ENCODE results near the gene CDC42EP5. TPM values are rescaled to one million over a fixed set of nuclear protein-coding genes. Genes with fewer than 3 reads are reported as not detected.
"Not testable (repeated sequence)": the region's sequence is repeated elsewhere in the genome, so short reads cannot be mapped to it uniquely, and the experiment has no call there.

Gene CDC42EP5
- polyA plus RNA-seq, 1 donor: 32.7 TPM

DNA sequence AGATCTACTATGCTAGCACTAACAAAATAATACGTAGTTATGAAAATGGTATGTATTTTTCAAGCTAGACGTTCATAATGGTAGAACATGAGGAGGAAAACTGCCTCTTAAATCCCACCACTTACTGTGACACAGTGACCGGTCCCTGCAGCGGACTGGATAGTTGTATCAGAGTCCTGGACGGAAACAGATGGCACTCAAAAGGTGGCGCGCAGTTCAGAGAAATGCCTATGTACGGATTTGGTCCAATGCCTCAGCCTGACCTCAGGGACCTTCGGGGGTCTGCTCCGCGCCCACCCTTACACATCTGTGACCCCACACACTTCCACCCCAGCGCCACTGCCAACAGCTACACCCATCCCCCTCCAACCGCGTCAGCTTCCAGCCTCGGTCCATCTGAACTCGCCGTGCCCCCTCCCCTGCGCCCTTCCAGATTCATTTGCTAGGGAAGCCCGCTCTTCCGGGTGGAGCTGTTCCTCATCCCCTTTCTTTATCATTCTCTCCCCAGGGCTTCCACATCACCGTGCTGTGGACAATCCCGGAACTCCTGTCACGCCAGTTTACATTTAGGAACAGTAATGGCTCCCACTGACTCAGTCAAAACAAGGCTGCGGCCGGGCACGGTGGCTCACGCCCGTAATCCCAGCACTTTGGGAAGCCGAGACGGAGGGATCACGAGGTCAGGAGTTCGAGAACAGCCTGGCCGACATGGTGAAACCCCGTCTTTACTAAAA, 24.9 kb downstream of the CDC42EP5 start:
- no peak for DNase-seq

DNA sequence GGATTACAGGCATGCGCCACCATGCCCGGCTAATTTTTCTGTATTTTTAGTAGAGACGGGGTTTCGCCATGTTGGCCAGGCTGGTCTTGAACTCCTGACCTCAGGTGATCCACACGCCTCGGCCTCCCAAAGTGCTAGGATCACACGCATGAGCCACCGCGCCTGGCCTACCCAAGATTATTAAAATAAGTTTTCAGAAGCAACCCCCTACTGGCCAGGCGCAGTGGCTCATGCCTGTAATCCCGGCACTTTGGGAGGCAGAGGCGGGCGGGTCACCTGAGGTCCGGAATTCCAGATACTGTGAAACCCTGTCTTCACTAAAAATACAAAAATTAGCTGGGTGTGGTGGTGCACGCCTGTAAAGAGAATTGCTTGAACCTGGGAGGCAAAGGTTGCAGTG, 26.7 kb downstream of the CDC42EP5 start:
- not testable (repeated sequence) for DNase-seq

DNA sequence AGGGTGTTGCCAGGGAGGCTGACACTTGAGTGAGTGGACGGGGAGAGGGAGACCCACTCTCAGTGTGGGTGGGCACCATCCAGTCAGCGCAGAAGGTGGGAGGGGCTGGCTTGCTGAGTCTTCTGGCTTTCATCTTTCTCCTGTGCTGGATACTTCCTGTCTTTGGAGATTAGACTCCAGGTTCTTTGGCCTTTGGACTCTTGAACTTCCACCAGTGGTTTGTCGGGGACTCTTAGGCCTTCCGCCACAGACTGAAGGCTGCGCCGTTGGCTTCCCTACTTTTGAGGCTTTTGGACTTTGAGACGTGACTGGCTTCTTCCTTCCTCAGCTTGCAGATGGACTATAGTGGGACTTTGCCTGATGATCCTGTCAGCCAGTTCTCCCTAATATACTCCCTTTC, 28.4 kb downstream of the CDC42EP5 start:
- no peak for DNase-seq

DNA sequence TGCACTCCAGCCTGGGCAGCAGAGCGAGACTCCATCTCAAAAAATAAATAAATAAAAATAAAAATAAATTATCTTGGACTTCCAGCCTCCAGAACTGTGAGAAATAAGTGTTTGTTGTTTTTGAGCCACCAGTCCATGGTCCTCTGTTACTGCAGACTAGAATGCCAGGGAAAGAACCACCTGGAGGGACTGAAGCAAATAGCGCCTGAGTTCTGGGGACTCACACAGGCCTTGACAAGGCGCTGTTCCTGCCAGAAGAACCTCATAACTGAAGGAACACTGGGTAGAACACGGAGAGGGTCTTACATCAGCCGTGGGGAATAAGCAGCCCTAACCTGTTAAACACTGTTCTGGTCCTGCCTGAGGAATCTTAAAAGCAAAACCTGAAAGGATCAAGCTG, 32.5 kb downstream of the CDC42EP5 start:
- DNase-seq: no peak

DNA sequence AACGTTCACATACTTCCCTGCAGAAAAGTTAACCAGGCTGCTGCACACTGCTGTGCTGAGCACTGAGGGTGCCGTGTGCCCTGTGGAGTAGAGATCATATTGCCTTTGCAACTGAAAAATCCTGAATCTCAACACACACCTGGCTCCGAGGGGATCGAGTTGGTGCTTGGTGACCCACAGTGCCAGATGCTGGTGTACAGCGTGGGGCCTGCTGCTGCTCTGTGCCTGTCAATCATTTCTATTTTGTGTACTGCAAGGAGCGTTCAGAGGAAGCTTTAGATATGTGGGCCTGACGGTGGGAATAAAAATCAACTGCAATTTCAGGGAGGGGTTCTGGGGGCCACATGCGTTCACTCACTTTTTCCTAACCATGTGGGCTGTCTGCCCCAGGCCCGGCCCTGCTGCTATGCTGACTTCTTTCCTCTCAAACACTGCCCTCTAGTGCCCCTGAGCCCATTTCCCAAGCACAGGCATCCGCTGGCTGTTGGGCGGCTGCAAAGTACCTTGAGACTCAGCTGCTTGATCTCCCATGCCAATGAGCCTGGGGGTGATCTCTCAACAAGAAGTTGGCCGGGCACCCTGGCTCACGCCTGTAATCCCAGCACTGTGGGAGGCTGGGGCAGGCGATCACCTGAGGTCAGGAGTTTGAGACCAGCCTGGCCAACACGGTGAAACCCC, 33.8 kb downstream of the CDC42EP5 start:
- DNase-seq: no peak

DNA sequence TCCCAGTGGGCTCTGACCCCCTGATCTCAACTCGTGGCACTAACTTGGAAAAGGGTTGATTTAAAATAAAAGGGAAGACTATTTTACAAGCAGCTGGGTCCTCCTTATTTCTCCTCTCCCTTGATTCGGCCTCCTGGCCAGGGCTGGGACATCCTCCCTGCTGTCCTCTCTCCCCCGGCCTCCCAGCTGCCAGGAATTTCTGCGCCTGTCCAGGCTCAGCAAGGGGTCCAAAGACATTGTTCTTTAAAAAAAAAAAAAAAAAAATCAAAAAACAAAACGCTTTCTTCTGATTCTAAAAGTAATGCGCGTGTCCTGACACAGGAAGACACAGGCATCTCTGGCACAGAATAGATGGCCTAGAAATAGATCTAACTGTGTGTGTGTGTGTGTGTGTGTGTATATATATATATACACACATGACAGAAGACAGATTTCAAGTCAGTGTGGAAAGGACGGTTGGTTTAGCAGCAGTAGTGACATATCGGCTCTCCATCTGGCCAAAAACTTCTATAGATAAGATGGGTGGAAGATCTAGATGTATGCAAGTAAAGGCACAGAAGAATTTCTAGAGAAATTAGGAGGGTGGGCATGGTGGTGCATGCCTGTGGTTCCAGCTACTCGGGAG, 36.4 kb downstream of the CDC42EP5 start:
- DNase-seq: no peak

DNA sequence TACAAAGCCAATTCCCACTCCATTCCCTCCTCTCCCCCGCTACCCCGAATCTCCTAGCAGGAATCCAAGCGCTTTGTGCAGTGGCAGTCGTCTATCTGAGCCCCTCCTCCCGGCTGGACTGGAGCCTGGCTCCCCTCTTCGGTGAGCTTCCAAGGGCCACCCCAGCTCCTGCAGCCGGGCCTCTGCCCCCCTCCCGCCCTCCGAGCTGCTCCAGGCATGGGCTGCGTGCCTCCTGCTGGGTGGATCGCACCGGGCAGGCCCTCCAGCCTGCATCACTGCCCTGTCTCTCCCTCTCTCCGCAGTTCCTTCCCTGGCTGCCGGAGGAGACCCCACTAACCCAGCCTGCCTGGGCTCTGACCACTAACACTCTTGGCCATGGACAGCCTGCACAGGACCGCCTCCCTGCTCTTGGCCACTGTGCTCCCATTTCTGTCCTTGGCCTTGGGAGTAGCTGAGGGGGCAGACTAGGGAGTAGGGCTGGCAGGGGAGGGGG, 37.0 kb downstream of the CDC42EP5 start:
- no peak for DNase-seq

DNA sequence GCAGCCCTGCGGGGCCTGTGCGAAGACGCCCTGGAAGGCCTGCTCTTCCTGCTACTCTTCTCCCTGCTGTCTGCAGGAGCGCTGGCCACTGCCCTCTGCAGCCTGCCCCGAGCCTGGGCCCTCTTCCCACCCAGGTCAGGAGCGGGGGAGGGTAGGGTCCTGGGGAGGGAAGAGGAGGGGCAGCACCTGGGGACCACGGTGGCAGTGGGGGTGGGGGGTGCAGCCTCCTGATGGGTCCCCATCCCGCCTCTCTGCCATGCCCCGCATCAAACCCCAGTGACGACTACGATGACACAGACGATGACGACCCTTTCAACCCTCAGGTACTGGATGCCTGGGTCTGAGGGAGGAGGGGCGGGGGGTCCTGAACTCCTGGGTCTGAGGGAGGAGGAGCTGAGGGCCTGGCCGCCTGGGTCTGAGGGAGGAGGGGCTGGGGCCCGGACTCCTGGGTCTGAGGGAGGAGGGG, 37.5 kb downstream of the CDC42EP5 start:
- no peak for DNase-seq

DNA sequence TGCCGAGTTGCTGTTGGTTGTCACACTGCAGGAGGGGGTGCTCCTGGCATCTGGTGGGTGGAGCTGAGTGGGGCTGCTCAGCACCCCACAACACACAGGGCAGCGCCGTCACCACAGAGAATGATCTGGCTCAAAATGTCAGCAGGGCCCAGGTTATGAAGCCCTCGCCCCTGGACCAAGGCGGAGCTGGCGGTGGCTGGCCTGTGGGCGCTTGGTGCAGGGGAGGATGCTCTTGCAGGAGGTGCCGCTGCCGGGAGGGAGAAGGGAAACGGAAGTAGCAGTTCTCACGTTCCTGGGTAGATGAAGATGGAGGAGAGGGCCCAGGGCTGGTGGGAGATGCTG, 38.3 kb downstream of the CDC42EP5 start:
- DNase-seq: no peak

DNA sequence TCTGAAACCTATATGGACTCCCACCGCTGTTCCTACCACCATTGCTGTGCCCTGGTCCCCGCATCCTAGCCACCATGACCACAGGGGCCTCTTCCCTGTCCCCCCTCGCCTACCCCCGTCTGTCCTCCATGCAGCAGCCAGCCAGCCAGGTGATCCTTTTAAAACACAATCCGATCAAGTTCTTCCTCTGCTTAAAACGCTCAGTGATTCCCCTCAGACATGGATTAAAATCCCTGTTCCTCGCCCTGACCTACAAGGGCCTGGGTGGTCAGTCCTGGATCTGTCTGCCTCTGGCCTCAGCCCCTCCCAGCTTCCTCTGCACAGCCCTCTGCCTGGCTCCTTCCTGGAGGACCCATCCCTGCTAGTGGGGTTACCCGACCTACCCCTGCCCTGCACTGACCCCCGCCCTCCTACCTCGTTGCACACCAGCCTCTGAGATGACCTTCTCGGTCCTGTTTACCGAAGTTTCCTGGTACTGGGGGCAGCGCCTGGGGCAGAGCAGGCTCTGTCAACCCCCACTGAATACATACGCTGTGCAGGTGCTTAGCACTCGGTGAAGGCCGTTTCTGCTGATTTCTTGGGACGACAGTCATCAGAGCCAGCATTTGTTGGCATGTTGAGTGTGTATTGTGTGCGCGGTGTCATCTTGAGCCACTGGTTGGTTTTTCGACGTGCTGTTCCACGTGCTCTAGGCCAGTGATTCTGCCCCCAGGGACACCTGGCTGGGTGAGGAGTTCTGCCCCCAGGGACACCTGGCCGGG, 38.8 kb downstream of the CDC42EP5 start:
- DNase-seq: no peak

DNA sequence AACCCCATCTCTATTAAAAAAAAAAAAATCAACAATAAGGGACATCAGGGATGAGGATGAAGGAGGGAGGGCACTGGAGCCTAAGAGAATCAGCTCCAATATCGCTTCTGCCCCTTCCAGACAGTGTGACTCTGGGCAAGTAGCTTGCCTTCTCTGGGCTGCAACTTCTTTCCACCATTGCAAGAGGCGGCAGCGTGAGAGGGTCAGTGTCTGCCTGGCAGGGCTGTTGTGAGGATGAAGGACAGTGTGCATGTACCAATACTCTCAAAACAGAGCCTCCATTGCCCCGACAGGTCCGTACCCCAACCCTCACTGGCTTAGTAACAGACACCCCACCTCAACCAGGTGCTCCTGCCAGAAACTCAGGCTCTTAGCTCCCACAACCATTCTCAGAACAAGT, 39.4 kb downstream of the CDC42EP5 start:
- no peak for DNase-seq

DNA sequence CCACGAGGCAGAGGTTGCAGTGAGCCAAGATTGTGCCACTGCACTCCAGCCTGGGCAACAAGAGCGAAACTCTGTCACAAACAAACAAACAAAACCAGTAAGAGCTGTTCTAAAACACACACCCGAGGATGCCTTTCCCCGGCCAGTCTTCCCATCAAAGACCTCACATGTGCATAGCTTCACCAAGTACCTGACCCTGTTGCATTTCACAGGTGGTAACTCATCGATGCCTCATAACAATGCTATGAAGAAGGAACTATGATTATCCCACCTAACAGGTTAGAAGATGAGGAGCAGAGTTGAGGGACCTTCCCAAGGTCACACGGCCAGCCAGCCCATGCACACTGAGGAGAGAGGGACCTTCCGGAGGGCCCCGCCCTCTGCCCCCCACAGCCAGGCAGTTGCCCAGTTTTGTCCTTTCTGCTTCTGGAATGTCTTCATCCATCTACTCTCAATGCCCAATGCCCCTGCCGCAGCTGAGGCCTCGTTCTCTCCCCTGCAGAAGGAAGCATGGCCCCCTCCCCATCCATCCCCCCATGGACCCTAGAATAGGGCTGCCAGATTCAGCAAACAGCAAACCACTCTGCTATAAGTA, 40.9 kb downstream of the CDC42EP5 start:
- no peak for DNase-seq

DNA sequence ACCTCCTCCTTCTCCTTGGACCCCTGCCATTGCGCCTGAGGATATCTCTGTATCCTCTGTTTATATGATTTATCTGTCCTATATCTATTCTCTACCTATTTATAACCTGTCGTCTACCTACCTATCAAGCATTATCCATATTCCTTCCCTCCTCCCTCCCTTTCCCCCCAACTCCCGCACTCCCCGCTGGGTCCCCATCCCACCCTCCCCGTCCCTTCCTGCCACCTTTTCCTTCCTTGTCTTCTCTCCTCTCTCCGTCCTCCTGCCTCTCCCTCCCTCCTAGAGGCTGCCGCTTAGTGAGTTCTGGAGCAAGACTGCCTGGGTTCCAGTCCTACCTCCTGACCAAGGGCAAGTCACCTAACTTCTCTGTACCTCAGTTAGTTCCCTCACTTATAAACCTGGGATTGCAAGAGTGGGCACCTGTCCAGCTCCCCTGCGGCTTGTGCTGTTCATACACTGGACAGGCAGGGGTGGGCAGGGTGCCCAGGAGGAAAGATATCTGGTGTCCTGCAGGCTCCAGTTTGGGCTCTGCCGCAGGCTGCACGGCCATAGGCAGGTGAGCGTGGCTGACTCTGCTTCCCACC, 41.7 kb downstream of the CDC42EP5 start:
- no peak for DNase-seq

DNA sequence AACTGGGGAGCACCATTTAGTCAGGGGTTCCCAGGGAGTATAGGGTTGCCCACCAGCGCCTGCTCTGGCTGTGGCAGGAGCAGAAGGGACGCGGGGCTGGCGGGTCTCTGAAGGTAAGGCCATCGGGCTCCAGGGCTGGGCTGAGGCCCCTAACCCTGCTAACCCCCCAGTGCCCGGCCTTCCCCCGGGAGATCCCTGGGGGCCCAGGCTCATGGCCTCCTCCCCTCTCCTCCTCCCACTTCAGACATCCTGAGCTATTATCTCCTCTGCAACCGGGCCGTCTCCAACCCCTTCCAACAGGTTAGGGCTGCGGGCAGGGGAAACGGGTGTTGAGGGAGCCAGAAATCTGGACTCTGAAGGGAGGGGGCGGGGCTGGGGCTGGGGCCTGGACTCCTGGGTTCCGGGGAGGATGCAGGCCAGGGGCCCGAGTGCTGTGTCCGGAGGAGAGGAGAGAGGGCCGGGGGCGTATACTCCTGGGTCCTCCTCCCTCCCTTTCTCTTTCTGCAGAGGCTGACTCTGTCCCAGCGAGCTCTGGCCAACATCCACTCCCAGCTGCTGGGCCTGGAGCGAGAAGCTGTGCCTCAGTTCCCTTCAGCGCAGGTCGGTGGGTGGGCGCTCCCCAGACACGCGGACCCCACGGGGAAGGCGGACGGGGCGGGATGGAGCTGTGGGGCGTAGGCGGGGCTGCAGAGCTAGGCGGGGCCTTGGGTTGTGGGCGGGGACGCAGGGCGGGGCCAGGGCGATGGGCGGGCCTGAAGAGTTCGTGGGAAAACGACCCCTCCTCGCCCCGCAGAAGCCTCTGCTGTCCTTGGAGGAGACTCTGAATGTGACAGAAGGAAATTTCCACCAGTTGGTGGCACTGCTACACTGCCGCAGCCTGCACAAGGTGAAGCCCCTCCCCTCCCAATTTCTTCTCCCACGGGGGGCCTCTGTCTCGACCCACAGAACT, 42.5 kb downstream of the CDC42EP5 start:
- DNase-seq: peak; percentile 59

DNA sequence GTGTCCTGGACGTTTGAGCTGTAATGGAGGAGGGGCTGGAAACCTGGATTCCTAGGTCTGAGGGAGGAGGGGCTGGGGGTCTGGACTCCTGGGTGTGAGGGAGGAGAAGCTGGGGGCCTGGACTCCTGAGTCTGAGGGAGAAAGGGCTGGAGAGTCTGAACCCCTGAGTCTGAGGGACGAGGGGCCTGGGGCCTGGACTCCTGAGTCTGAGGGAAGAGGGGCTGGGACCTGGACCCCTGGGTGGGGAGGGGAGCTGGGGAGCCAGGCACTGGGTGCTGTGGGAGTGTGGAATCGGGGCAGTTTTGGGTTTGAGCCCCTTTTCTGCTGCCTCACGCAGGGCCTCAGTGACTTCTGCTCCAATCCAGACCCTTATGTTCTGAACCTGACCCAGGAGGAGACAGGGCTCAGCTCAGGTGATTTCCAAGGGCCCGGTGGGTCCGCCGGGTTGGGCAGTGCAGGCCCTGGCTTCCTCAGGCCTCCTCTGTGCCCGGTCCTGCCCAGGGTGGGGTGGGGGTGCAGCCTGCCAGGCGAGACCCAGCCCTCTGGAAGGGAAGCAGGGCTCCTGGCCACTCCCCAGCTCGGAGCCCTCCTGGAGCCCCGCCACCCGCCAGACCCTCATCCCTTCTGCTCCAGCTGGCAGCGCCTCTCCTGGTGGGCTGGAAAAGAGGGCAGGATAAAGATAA, 43.4 kb downstream of the CDC42EP5 start:
- DNase-seq: no peak

DNA sequence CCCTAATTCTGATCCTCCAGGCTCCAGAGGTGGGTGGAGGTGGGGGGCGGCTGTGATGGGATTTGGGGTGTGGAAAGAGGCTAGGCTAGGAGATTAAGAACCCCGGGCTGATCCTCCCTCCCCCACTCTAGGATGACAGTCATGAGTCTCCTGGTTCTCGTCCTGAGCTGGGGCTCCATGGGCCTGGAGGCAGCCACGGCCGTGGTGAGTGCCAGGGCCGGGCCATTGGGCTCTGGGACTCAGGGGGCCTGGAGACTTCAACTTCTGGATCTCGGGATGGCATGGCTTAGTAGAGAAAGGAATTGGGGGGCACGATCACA, 44.0 kb downstream of the CDC42EP5 start:
- no peak for DNase-seq

DNA sequence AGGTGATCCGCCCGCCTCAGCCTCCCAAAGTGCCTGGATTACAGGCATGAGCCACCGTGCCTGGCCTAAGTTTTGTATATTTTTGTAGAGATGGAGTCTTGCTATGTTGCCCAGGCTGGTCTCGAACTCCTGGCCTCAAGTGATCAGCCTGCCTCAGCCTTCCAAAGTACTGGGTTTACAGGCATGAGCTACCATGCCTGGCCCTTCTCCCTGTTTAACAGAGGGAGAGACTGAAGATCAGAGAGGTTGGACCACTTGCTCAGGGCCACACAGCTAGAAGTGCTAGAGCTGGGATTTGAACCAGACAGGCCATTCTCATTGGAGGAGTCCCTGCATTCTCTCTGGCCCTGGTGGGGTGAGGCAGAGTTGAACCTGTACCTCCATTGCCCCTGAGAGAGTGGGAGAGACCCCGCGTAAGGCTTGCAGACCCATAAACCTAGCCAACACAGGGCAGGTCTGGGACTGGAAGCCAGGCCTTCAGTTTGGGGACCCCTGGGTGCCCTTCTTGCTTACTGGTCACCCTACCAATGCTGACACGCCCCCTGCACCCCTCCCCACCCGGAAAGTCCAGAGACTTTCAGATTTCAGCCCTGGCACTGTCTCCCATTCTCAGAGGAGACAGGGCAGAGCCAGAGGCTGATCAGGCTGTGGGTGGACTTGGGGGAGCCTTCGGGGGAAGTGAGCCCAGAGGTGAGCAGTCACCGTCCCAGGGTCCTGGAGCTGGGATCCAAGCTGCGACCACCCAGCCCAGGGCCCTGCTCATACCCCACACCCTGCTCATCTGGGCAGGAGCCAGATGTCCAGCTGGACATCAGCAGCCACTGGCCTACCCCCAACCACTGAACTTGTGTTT, 44.5 kb downstream of the CDC42EP5 start:
- no peak for DNase-seq

DNA sequence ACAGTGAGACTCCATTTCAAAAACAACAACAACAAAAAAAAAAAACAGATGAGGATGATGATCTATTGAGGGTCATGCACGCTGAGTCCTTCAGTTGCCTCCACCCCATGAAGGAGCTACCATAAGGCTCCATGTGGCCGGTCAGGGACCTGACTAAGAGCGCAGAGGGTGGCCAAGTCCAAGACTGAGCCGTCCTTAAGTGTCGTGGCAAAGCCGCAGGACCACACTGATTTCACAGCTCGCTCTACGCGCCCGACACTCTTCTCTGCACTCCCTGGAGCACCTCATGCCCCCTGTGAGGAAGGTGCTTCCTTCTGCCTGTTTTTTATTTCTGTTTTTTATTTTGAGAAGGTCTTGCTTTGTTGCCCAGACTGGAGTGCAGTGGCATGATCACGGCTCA, 45.5 kb downstream of the CDC42EP5 start:
- no peak for DNase-seq

DNA sequence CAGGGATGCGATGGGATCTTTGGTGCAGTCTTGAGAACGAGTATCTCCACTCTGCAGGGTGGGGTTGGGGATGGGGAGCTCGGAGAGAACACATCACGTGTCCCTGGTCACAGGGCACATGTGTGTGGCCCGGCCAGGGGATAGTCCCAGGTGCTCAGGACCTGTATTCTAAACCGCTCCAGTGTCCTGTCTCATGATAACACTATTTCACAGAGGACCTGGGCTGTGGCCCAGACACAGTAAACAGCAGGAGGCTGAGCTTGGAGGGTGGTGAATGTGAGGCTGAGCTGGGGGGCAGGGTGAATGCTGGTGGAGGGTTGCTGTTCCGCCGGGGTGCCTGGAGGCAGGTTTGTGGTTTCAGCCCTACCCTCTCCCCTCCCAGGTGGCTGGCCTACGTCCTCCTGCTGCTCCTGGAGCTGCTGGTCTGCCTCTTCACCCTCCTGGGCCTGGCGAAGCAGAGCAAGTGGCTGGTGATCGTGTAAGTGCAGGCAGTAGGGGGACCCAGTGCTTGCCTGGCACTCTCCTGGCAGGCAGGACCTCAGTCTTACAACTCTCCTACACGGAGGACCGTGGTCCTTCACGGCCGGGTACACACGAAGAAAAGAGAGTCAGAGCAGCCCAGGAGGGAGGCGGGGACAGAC, 46.7 kb downstream of the CDC42EP5 start:
- DNase-seq: no peak

All from hindlimb muscle (tissue), 1 donor.